Transverse colon (tissue), 4 donors: ENCODE data around the gene DAZAP1. TPM values are rescaled to one million over a fixed set of nuclear protein-coding genes. Genes with fewer than 3 reads are reported as not detected.

Source experiments
- DNase-seq: peaks from one replicate; pipeline ENCODE4 v3.0.0-alpha.2; 2019
- H3K27ac ChIP-seq, 4 donors: fragments of 200-600 bp; sonication (generic); 2 replicates each; pipeline ENCODE4 v1.5.1; 2016 to 2018; ENCODE audit warnings: inconsistent platforms in 4 of 4
- H3K27me3 ChIP-seq: fragments of 200-600 bp; sonication (generic); 2 replicates; pipeline ENCODE4 v1.5.1; 2017; ENCODE audit warnings: inconsistent platforms
- H3K36me3 ChIP-seq, 4 donors: fragments of 200-600 bp; sonication (generic); 2 replicates each; pipeline ENCODE4 v1.5.1; 2017 to 2019; ENCODE audit warnings: inconsistent platforms in 4 of 4
- H3K4me1 ChIP-seq, 4 donors: fragments of 200-600 bp; sonication (generic); 2 replicates each; pipeline ENCODE4 v1.5.1; 2017 to 2020; ENCODE audit warnings: inconsistent platforms in 4 of 4
- H3K4me3 ChIP-seq, 4 donors: fragments of 200-600 bp; sonication (generic); 1 replicate in 1 of 4; 2 replicates in 3 of 4; pipeline versions ENCODE4 v1.5.1 to v1.6.1; 2017 to 2019; ENCODE audit warnings: inconsistent platforms in 4 of 4
- H3K9me3 ChIP-seq, 2 donors: fragments of 200-600 bp; sonication (generic); 2 replicates each; pipeline ENCODE4 v1.5.1; 2017 to 2019; ENCODE audit warnings: inconsistent platforms in 2 of 2
- CTCF ChIP-seq, 5 experiments: fragments of 200-600 bp in 3 of 5; fragments of 450-650 bp in 2 of 5; sonication (generic) in 3 of 5; IDR thresholded peaks; 1 replicate in 2 of 5; 2 replicates in 3 of 5; pipeline ENCODE4 v1.5.1; 2016 to 2017; ENCODE audit warnings: antibody characterized with exemption in 5 of 5, inconsistent platforms in 3 of 5, mild to moderate bottlenecking in 2 of 5, moderate library complexity in 1 of 5
- EP300 ChIP-seq: sonication (generic); formaldehyde crosslinking; IDR thresholded peaks from one replicate; pipeline ENCODE4 v1.6.1; 2017; ENCODE audit warnings: antibody characterized with exemption, low read depth
- POLR2A ChIP-seq: fragments of 450-650 bp; IDR thresholded peaks from one replicate; pipeline ENCODE4 v1.6.1; 2016; ENCODE audit warnings: antibody characterized with exemption, mild to moderate bottlenecking, moderate library complexity
- POLR2AphosphoS5 ChIP-seq, 3 donors: sonication (generic); formaldehyde crosslinking; IDR thresholded peaks; one replicate each; pipeline ENCODE4 v1.6.1; 2016; ENCODE audit warnings: antibody characterized with exemption in 3 of 3
- WGBS, 2 donors: methylation state at CpG; one replicate each; pipeline ENCODE4 v1.1.5; 2018; ENCODE audit warnings: low coverage in 1 of 2; 5-methylcytosine and 5-hydroxymethylcytosine counted together
- in situ Hi-C, 4 donors: fragments of 200-750 bp; cut with MboI; loops; one replicate each; pipeline versions ENCODE4 v1.15.0 to v1.15.1; 2017; ENCODE audit warnings: low sequenced_read_pairs in 3 of 4, low pct_ligation_motif_present in 1 of 4, low pct_unique_long_range_greater_than_20kb in 1 of 4
- intact Hi-C: fragments of 100-400 bp; cut with DNase I; formaldehyde crosslinking; loops from one replicate; pipeline ENCODE4 v1.15.1; 2023; ENCODE audit warnings: low total_unique reads
- total RNA-seq, 4 donors: library from RNA; depleted of rRNA; stranded (reverse); fragments of >200 nt; gene quantifications; one replicate each; pipeline ENCODE4 v1.1.0, GENCODE V29; 2016

Gene DAZAP1
- total RNA-seq, 4 donors from 2014 or later: 36.3 to 77.2 (median 41.6) TPM

- WGBS, 2 donors: 90% methylated on average over 19 of the region's 36 CpGs; no CpG with 5 or more reads in 1 of the 2 donors
- DNase-seq: no peak
- peaks cover 10 to 25% (median 20%) of the 10 kb centered on the region in 4 donors for H3K4me1 ChIP-seq
- H3K36me3 ChIP-seq: no peaks in the 10 kb centered on the region
- in situ Hi-C loops: no loop called here
- no peaks in the 10 kb centered on the region for H3K9me3 ChIP-seq
- H3K27me3 ChIP-seq: no peaks in the 10 kb centered on the region
- TF ChIP-seq CTCF (IDR thresholded peaks at IDR 0.05) (no peak), POLR2AphosphoS5 (IDR thresholded peaks at IDR 0.05) (no peak), EP300 (no peak), POLR2A (no peak)
- H3K27ac ChIP-seq: no peak overlapping the region
- no peak overlapping the region for H3K4me3 ChIP-seq
- intact Hi-C loops: no loop called here
These were observed 74.5 kb downstream of the DAZAP1 start for GRCh38 chr19:1481893-1482360.

- Histone ChIP-seq H3K4me1 (peaks cover 10 to 21% (median 15%) of the 10 kb centered on the region in 4 donors), H3K9me3 (no peaks in the 10 kb centered on the region), H3K4me3 (no peak overlapping the region), H3K27ac (no peak overlapping the region), H3K27me3 (no peaks in the 10 kb centered on the region), H3K36me3 (no peaks in the 10 kb centered on the region)
- 84% methylated on average over 34 of the region's 37 CpGs; no CpG with 5 or more reads in 1 of the 2 donors for WGBS, 2 donors
- TF ChIP-seq POLR2A (no peak), CTCF (IDR thresholded peaks at IDR 0.05) (no peak), EP300 (no peak), POLR2AphosphoS5 (IDR thresholded peaks at IDR 0.05) (no peak)
- intact Hi-C loops: no loop called here
- in situ Hi-C loops: no loop called here
- DNase-seq: no peak
These were observed 75.2 kb downstream of the DAZAP1 start for GRCh38 chr19:1482361-1483130.

- no peaks in the 10 kb centered on the region for H3K27me3 ChIP-seq
- WGBS, 2 donors: 96% methylated on average over 38 of the region's 77 CpGs; no CpG with 5 or more reads in 1 of the 2 donors
- intact Hi-C loops: no loop called here
- in situ Hi-C loops: no loop called here
- H3K4me1 ChIP-seq: peaks cover 4 to 12% (median 7%) of the 10 kb centered on the region in 4 donors
- no peak overlapping the region for H3K27ac ChIP-seq
- no peaks in the 10 kb centered on the region for H3K36me3 ChIP-seq
- no peaks in the 10 kb centered on the region for H3K9me3 ChIP-seq
- H3K4me3 ChIP-seq: no peak overlapping the region
- no peak for TF ChIP-seq POLR2A
- no peak for TF ChIP-seq CTCF (IDR thresholded peaks at IDR 0.05)
- no peak for TF ChIP-seq EP300
- TF ChIP-seq POLR2AphosphoS5 (IDR thresholded peaks at IDR 0.05): no peak
- no peak for DNase-seq
These were observed 76.0 kb downstream of the DAZAP1 start for GRCh38 chr19:1483131-1483978.

DNA sequence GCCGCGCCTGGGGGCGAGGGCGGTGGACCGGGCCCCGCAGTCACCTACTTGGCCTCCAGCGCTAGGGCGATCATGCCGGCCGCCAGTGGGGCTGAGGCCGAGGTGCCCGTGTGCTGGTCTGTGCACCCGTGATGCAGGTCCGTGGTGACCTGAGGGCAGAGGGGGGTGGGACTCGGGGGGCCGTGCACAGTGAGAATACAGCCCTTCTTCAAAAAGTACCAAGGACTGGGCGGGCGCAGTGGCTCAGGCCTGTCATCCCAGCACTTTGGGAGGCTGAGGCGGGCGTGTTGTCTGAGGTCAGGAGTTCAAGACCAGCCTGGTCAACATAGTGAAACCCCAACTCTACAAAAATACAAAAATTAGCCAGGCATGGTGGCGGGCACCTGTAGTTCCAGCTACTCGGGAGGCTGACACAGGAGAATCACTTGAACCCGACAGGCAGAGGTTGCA is 76.6 kb downstream of the DAZAP1 start:
- H3K36me3 ChIP-seq: no peaks in the 10 kb centered on the region
- H3K4me1 ChIP-seq: peaks cover 4 to 8% (median 6%) of the 10 kb centered on the region in 4 donors
- H3K9me3 ChIP-seq: no peaks in the 10 kb centered on the region
- no peak for TF ChIP-seq POLR2AphosphoS5 (IDR thresholded peaks at IDR 0.05)
- no peak for TF ChIP-seq CTCF (IDR thresholded peaks at IDR 0.05)
- no peak for TF ChIP-seq EP300
- no peak for TF ChIP-seq POLR2A
- in situ Hi-C loops (no loop called here), intact Hi-C loops (no loop called here)
- no peak overlapping the region for H3K27ac ChIP-seq
- 94% methylated on average over 22 of the region's 23 CpGs; no CpG with 5 or more reads in 1 of the 2 donors for WGBS, 2 donors
- no peak for DNase-seq
- H3K27me3 ChIP-seq: no peaks in the 10 kb centered on the region
- H3K4me3 ChIP-seq: no peak overlapping the region
